HCT116 (cell line): ENCODE data around the gene NCF4. TPM values are rescaled to one million over a fixed set of nuclear protein-coding genes. Genes with fewer than 3 reads are reported as not detected.

Experiments used
- ATAC-seq: fragments of 200-7000 bp; cut with Tn5 transposase; 2 replicates; pipeline ENCODE4 v1.9.1; 2020; ENCODE audit warnings: mild to moderate bottlenecking, moderate library complexity
- BruUV-seq: library from RNA; stranded (reverse); fragments of 400-500 nt; replicated peaks from 2 replicates; lab custom pipeline; 2021; lab: Mats Ljungman, UMichigan
- CTCF ChIA-PET: fragments of 300-600 bp; sonication (Branson Sonifier 250); formaldehyde crosslinking; loops from one replicate; lab custom pipeline; 2021; ENCODE audit warnings: antibody characterized with exemption; lab: Charles Lee
- POLR2A ChIA-PET: fragments of 300-600, 350-600 bp; sonication (Branson Sonifier 250); formaldehyde crosslinking; loops from one replicate; lab custom pipeline; 2021; ENCODE audit warnings: antibody characterized with exemption; lab: Charles Lee
- RAD21 ChIA-PET, 2 experiments: fragments of 300-600 bp; sonication (Branson Sonifier 250); formaldehyde crosslinking; loops; one replicate each; lab custom pipeline; 2023; ENCODE audit warnings: low total read pairs in 2 of 2; ENCODE audit not compliant: uncharacterized antibody in 2 of 2, unreplicated experiment in 2 of 2, low non-redundant PET in 1 of 2; lab: Charles Lee
- DNase-seq: peaks from one replicate; pipeline ENCODE4 v3.0.0-alpha.2; 2010; ENCODE audit warnings: low read depth, low spot score
- H2AFZ ChIP-seq: fragments of 200-600 bp; shearing (Covaris generic), sonication (generic); 2 replicates; pipeline ENCODE4 v1.6.1; 2017; ENCODE audit warnings: low read depth, mixed run types, mixed read lengths, antibody characterized with exemption, low read length; ENCODE audit not compliant: poor library complexity, severe bottlenecking
- H3K27ac ChIP-seq: 2 replicates; pipeline ENCODE4 v1.5.1; 2012; ENCODE audit warnings: low read depth, low read length
- H3K27me3 ChIP-seq: fragments of 200-600 bp; sonication (generic); 2 replicates; pipeline ENCODE4 v1.6.1; 2016; ENCODE audit warnings: mixed run types, low read length, mixed read lengths; ENCODE audit not compliant: insufficient read depth
- H3K36me3 ChIP-seq, 2 experiments: fragments of 200-500 bp in 1 of 2; fragments of 200-600 bp in 1 of 2; sonication (Bioruptor generic) in 1 of 2; sonication (generic) in 1 of 2; 2 replicates each; pipeline versions ENCODE4 v1.5.1 to v1.6.1; 2014 to 2016; ENCODE audit warnings: low read length in 2 of 2, inconsistent platforms in 1 of 2, mixed read lengths in 1 of 2, mixed run types in 1 of 2; ENCODE audit not compliant: insufficient read depth in 2 of 2, control insufficient read depth in 1 of 2
- H3K4me1 ChIP-seq, 2 experiments: fragments of 200-600 bp in 1 of 2; sonication (generic) in 1 of 2; 2 replicates each; pipeline versions ENCODE4 v1.5.1 to v1.6.1; 2012 to 2017; ENCODE audit warnings: low read length in 2 of 2, inconsistent platforms in 1 of 2, mild to moderate bottlenecking in 1 of 2, mixed read lengths in 1 of 2, mixed run types in 1 of 2, moderate library complexity in 1 of 2; ENCODE audit not compliant: insufficient read depth in 2 of 2, control insufficient read depth in 1 of 2
- H3K4me2 ChIP-seq: fragments of 200-600 bp; sonication (generic); 2 replicates; pipeline ENCODE4 v1.6.1; 2017; ENCODE audit warnings: mixed run types, low read length, mixed read lengths
- H3K4me3 ChIP-seq, 2 experiments: fragments of 200-600 bp in 1 of 2; sonication (generic) in 1 of 2; replicated peaks in 1 of 2; 2 replicates each; pipeline ENCODE4 v1.5.1; 2011 to 2016; ENCODE audit warnings: low read length in 2 of 2, control low read depth in 1 of 2, low read depth in 1 of 2, mild to moderate bottlenecking in 1 of 2, mixed read lengths in 1 of 2, mixed run types in 1 of 2
- H3K79me2 ChIP-seq: fragments of 200-600 bp; sonication (generic); 2 replicates; pipeline ENCODE4 v1.6.1; 2017; ENCODE audit warnings: mild to moderate bottlenecking, mixed run types, low read length, moderate library complexity, mixed read lengths; ENCODE audit not compliant: insufficient read depth
- H3K9ac ChIP-seq: fragments of 200-600 bp; sonication (generic); 2 replicates; pipeline ENCODE4 v1.6.1; 2016; ENCODE audit warnings: low read length, mixed read lengths
- H3K9me2 ChIP-seq: fragments of 200-600 bp; sonication (generic), shearing (Covaris generic); 2 replicates; pipeline ENCODE4 v1.6.1; 2017; ENCODE audit warnings: mixed run types, mild to moderate bottlenecking, moderate library complexity; ENCODE audit not compliant: insufficient read depth
- H3K9me3 ChIP-seq, 2 experiments: fragments of 200-500 bp in 1 of 2; fragments of 200-600 bp in 1 of 2; sonication (Bioruptor generic) in 1 of 2; sonication (generic) in 1 of 2; 2 replicates each; pipeline ENCODE4 v1.6.1; 2014 to 2017; ENCODE audit warnings: low read length in 2 of 2, mixed read lengths in 2 of 2, inconsistent platforms in 1 of 2, low read depth in 1 of 2, mild to moderate bottlenecking in 1 of 2, mixed run types in 1 of 2, moderate library complexity in 1 of 2; ENCODE audit not compliant: control insufficient read depth in 1 of 2, insufficient read depth in 1 of 2
- H4K20me1 ChIP-seq: fragments of 200-600 bp; sonication (generic), shearing (Covaris generic); 2 replicates; pipeline ENCODE4 v1.6.1; 2017; ENCODE audit warnings: mixed run types, mild to moderate bottlenecking, moderate library complexity; ENCODE audit not compliant: insufficient read depth
- CTCF ChIP-seq, 3 experiments: fragments of 200-600 bp in 1 of 3; sonication (generic) in 1 of 3; IDR thresholded peaks in 2 of 3; conservative IDR thresholded peaks in 1 of 3; 2 replicates each; pipeline ENCODE4 v1.5.1; 2012 to 2017; ENCODE audit warnings: low read depth in 2 of 3, low read length in 2 of 3, antibody characterized with exemption in 1 of 3, borderline replicate concordance in 1 of 3, control low read depth in 1 of 3, mild to moderate bottlenecking in 1 of 3, mixed read lengths in 1 of 3, mixed run types in 1 of 3, moderate library complexity in 1 of 3; ENCODE audit not compliant: insufficient read depth in 1 of 3
- ELF1 ChIP-seq: IDR thresholded peaks from 2 replicates; pipeline ENCODE4 v1.6.1; 2012; ENCODE audit warnings: low read depth, borderline replicate concordance
- EZH2 ChIP-seq: fragments of 200-600 bp; sonication (generic); IDR thresholded peaks from 2 replicates; pipeline ENCODE4 v1.6.1; 2017; ENCODE audit warnings: antibody characterized with exemption, mixed run types
- POLR2AphosphoS5 ChIP-seq: IDR thresholded peaks from 2 replicates; pipeline ENCODE4 v1.6.1; 2011; ENCODE audit warnings: mild to moderate bottlenecking, low read depth, low read length, moderate library complexity
- RAD21 ChIP-seq: IDR thresholded peaks from 2 replicates; pipeline ENCODE4 v1.6.1; 2012; ENCODE audit warnings: low read depth, mild to moderate bottlenecking
- SIN3A ChIP-seq: IDR thresholded peaks from 2 replicates; pipeline ENCODE4 v1.6.1; 2012; ENCODE audit warnings: low read depth
- SRF ChIP-seq: IDR thresholded peaks from 2 replicates; pipeline ENCODE4 v1.6.1; 2012; ENCODE audit warnings: low read depth
- YY1 ChIP-seq: IDR thresholded peaks from 2 replicates; pipeline ENCODE4 v1.6.1; 2011; ENCODE audit warnings: low read length, low read depth, moderate library complexity, mild to moderate bottlenecking; ENCODE audit not compliant: insufficient replicate concordance; ENCODE audit errors: extremely low read depth
- ZBTB33 ChIP-seq: IDR thresholded peaks from 2 replicates; pipeline ENCODE4 v1.6.1; 2011; ENCODE audit warnings: mild to moderate bottlenecking, low read length, moderate library complexity; ENCODE audit not compliant: insufficient replicate concordance; ENCODE audit errors: extremely low read depth
- ZFX ChIP-seq: fragments of 450-650 bp; IDR thresholded peaks from 2 replicates; pipeline ENCODE4 v1.6.1; 2017
- ZNF274 ChIP-seq: fragments of 200-500 bp; sonication (Bioruptor generic); IDR thresholded peaks from 2 replicates; pipeline ENCODE4 v1.6.1; 2014; ENCODE audit warnings: mild to moderate bottlenecking, low read depth, low read length, inconsistent platforms
- intact Hi-C: fragments of 100-400 bp; cut with micrococcal nuclease; formaldehyde crosslinking; loops from 2 replicates; pipeline ENCODE4 v1.10.0; 2022
- total RNA-seq: library from RNA; stranded (reverse); gene quantifications from one replicate; pipeline ENCODE4 v1.2.1, GENCODE V29; 2021; ENCODE audit not compliant: unreplicated experiment

Gene NCF4
- total RNA-seq, 1 experiment from 2014 or later, result 0.37 TPM

- Histone ChIP-seq H3K4me2 (no peak overlapping the region), H3K27ac (no peak overlapping the region), H4K20me1 (no peaks in the 10 kb centered on the region), H3K27me3 (peaks cover 5% of the 10 kb centered on the region; the same call in 1 of the 2 replicates), H3K9me3 (no peaks in the 10 kb centered on the region), H3K9me2 (no peaks in the 10 kb centered on the region), H3K36me3 (no peaks in the 10 kb centered on the region), H2AFZ (no peak overlapping the region), H3K79me2 (no peaks in the 10 kb centered on the region), H3K4me3 (no peak overlapping the region), H3K4me1 (no peaks in the 10 kb centered on the region), H3K9ac (no peak overlapping the region)
- no TSS peak for BruUV-seq
- ATAC-seq (no peak), DNase-seq (no peak)
- ChIA-PET CTCF (no interaction called here), POLR2A (no interaction called here), RAD21 (no interaction called here)
- intact Hi-C loops, result no loop called here
- TF ChIP-seq POLR2AphosphoS5 (no peak), YY1 (no peak), SIN3A (no peak), EZH2 (no peak), ZNF274 (no peak), RAD21 (no peak), CTCF (IDR thresholded peaks at IDR 0.05 in 2 of 3, conservative IDR thresholded peaks at IDR 0.05 in 1 of 3; ENCODE audit: borderline replicate concordance in 1 of 3, insufficient read depth in 1 of 3, low read depth in 2 of 3, low read length in 2 of 3) (no peak)
Measured at GRCh38 chr22:36887162-36887561, 26.4 kb downstream of the NCF4 start.

- intact Hi-C loops, result no loop called here
- no peak for DNase-seq
- Histone ChIP-seq H3K36me3 (no peaks in the 10 kb centered on the region), H2AFZ (no peak overlapping the region), H3K9me2 (no peaks in the 10 kb centered on the region), H3K27me3 (peaks cover 5% of the 10 kb centered on the region; the same call in 1 of the 2 replicates), H3K4me2 (no peak overlapping the region), H3K79me2 (no peaks in the 10 kb centered on the region), H3K4me1 (no peaks in the 10 kb centered on the region), H3K4me3 (no peak overlapping the region), H4K20me1 (no peaks in the 10 kb centered on the region), H3K9me3 (no peaks in the 10 kb centered on the region), H3K27ac (no peak overlapping the region), H3K9ac (no peak overlapping the region)
- RAD21 ChIA-PET, result no interaction called here
- CTCF ChIA-PET, result no interaction called here
- POLR2A ChIA-PET, result no interaction called here
- TF ChIP-seq SRF, result no peak
- TF ChIP-seq ZFX, result no peak
- TF ChIP-seq ZBTB33, result no peak
- TF ChIP-seq ELF1, result no peak
- ATAC-seq, result no peak
- no TSS peak for BruUV-seq
Measured at GRCh38 chr22:36891646-36892045, 30.8 kb downstream of the NCF4 start.
